Activated CD8-positive, alpha-beta memory T cell treated with anti-CD3 and anti-CD28 coated beads for 36 hours (primary cell): Measurements from ENCODE around the gene PCCB. TPM values are rescaled to one million over a fixed set of nuclear protein-coding genes. Genes with fewer than 3 reads are reported as not detected.
"Not testable (repeated sequence)": the region's sequence is repeated elsewhere in the genome, so short reads cannot be mapped to it uniquely, and the experiment has no call there.

Experiments used
- CTCF ChIA-PET: fragments of 350-600 bp; sonication (Branson Sonifier 250); formaldehyde crosslinking; loops from one replicate; lab custom pipeline; 2021; ENCODE audit warnings: antibody characterized with exemption; lab: Charles Lee
- POLR2A ChIA-PET: fragments of 350-600 bp; sonication (Branson Sonifier 250); formaldehyde crosslinking; loops from one replicate; lab custom pipeline; 2021; ENCODE audit warnings: antibody characterized with exemption; lab: Charles Lee
- total RNA-seq, 2 experiments: library from RNA; stranded (reverse); gene quantifications; one replicate each; pipeline ENCODE4 v1.2.3, GENCODE V29; 2021

Gene PCCB
- total RNA-seq, result 10 to 100 TPM; 50.0 to 51.2 TPM

- CTCF ChIA-PET, result interaction anchor here (0.7 to 1.9 kb wide), 3 partner anchors 55 to 503 kb away, joined by 3 to 4 read pairs (median 3); no protein-coding TSS in a partner anchor
- POLR2A ChIA-PET, result interaction anchor here (2.2 kb wide), 1 partner anchor 54 kb away, joined by 7 read pairs; the partner anchor contains the start of gene MSL2
Observed at GRCh38 chr3:136250059-136250902, at the start of gene PCCB. PCCB (plus strand) TSS chr3:136250340; CDS start chr3:136250376, 36 bp downstream.

GRCh38 chr3:136207489-136208115 lies 42.5 kb upstream of the PCCB start:
- CTCF ChIA-PET, result no interaction called here

GRCh38 chr3:136209921-136210320 lies 40.2 kb upstream of the PCCB start:
- CTCF ChIA-PET, result no interaction called here
- POLR2A ChIA-PET, result no interaction called here

More at GRCh38 chr3:136207489-136208115, 42.5 kb upstream of the PCCB start:
- POLR2A ChIA-PET, result no interaction called here

GRCh38 chr3:136211547-136211946 lies 38.6 kb upstream of the PCCB start:
- ChIA-PET CTCF (interaction anchor here (1.0 kb wide), 1 partner anchor 11 kb away, joined by 3 read pairs; no protein-coding TSS in a partner anchor), POLR2A (no interaction called here)

- POLR2A ChIA-PET, CTCF ChIA-PET: not testable (repeated sequence)
Observed at GRCh38 chr3:136222746-136223145, 27.4 kb upstream of the PCCB start.

GRCh38 chr3:136232413-136232812 lies 17.7 kb upstream of the PCCB start:
- POLR2A ChIA-PET, result no interaction called here
- CTCF ChIA-PET, result no interaction called here

- POLR2A ChIA-PET, result no interaction called here
- CTCF ChIA-PET, result interaction anchor here (0.6 to 1.1 kb wide), 2 partner anchors 10 to 1859 kb away, joined by 3 read pairs; no protein-coding TSS in a partner anchor
Observed at GRCh38 chr3:136235545-136235944, 14.6 kb upstream of the PCCB start.

GRCh38 chr3:136236109-136236508 lies 14.0 kb upstream of the PCCB start:
- POLR2A ChIA-PET, result no interaction called here
- CTCF ChIA-PET, result interaction anchor here (0.6 to 1.1 kb wide), 2 partner anchors 9 to 1859 kb away, joined by 3 read pairs; no protein-coding TSS in a partner anchor

- ChIA-PET POLR2A (no interaction called here), CTCF (no interaction called here)
Observed at GRCh38 chr3:136237103-136237502, 13.0 kb upstream of the PCCB start.

GRCh38 chr3:136237961-136238649 lies 12.0 kb upstream of the PCCB start:
- POLR2A ChIA-PET, result no interaction called here
- CTCF ChIA-PET, result no interaction called here

GRCh38 chr3:136239094-136239493 lies 11.0 kb upstream of the PCCB start:
- ChIA-PET POLR2A (no interaction called here), CTCF (no interaction called here)

GRCh38 chr3:136245691-136246090 lies 4.4 kb upstream of the PCCB start:
- CTCF ChIA-PET, result interaction anchor here (0.7 kb wide), 1 partner anchor 10 kb away, joined by 3 read pairs; no protein-coding TSS in a partner anchor
- POLR2A ChIA-PET, result no interaction called here

GRCh38 chr3:136247436-136247835 lies 2.7 kb upstream of the PCCB start:
- POLR2A ChIA-PET, result no interaction called here

GRCh38 chr3:136247855-136248590 lies 2.1 kb upstream of the PCCB start:
- ChIA-PET POLR2A (no interaction called here), CTCF (no interaction called here)

More at GRCh38 chr3:136247436-136247835, 2.7 kb upstream of the PCCB start:
- CTCF ChIA-PET, result no interaction called here

- ChIA-PET POLR2A (interaction anchor here (0.7 kb wide), 1 partner anchor 8 kb away, joined by 6 read pairs; no protein-coding TSS in a partner anchor), CTCF (no interaction called here)
Observed at GRCh38 chr3:136249091-136249490, 1.0 kb upstream of the PCCB start.

GRCh38 chr3:136249593-136249992 lies 547 bp upstream of the PCCB start:
- ChIA-PET POLR2A (interaction anchor here (0.7 to 2.2 kb wide), 2 partner anchors 9 to 54 kb away, joined by 6 to 7 read pairs; partner anchors contain the start of gene MSL2), CTCF (interaction anchor here (0.7 to 1.2 kb wide), 2 partner anchors 55 to 405 kb away, joined by 3 read pairs; no protein-coding TSS in a partner anchor)

- CTCF ChIA-PET, result interaction anchor here (0.6 to 1.9 kb wide), 3 partner anchors 56 to 1696 kb away, joined by 3 to 4 read pairs (median 3); no protein-coding TSS in a partner anchor
- POLR2A ChIA-PET, result interaction anchor here (2.2 kb wide), 1 partner anchor 55 kb away, joined by 7 read pairs; the partner anchor contains the start of gene MSL2
Observed at GRCh38 chr3:136250903-136251460, 842 bp downstream of the PCCB start.

GRCh38 chr3:136251511-136251910 lies 1.4 kb downstream of the PCCB start:
- ChIA-PET CTCF (interaction anchor here (0.6 to 1.9 kb wide), 2 partner anchors 501 to 1695 kb away, joined by 3 to 4 read pairs; no protein-coding TSS in a partner anchor), POLR2A (interaction anchor here (2.2 kb wide), 1 partner anchor 55 kb away, joined by 7 read pairs; the partner anchor contains the start of gene MSL2)
